CD4-positive, alpha-beta T cell treated with Interleukin-4 for 4 hours (primary cell): ENCODE data around the gene LCAT.
"Not testable (repeated sequence)": the region's sequence is repeated elsewhere in the genome, so short reads cannot be mapped to it uniquely, and the experiment has no call there.

Experiments used
- DNase-seq: peaks from one replicate; pipeline ENCODE4 v3.0.0-alpha.2; 2020

The LCAT gene

GRCh38 chr16:67931712-67932461 is 12.0 kb downstream of the LCAT start, which contains the start of gene CTRL:
Gene CTRL (minus strand): TSS chr16:67931862. CDS start chr16:67931852, 10 bp downstream.
- DNase-seq, result no peak

DNA sequence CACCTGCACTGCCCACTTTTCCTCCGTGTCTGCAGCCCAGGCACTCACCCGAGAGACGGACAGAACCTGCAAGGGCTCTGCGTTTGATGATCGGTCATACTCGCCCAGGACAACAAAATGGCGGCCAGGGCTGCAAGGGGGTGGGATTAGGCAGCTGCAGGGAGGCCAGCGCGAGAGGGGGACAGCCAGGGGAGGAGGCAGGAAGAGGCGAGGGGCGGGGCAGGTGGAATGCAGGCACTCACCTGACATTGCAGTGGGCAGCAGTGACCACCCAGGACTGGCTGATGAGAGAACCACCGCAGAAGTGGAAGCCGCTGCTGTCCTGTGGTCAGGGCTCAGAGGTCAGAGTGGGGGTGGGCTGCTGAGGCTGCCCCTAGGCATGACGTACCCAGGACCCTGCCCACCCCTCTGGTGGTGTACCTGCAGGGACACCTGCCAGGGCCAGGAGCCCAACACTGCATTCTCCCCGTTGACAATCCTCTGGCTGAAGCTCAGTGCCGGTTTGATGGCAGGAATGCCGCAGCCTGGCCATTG is 13.2 kb downstream of the LCAT start:
- no peak for DNase-seq

DNA sequence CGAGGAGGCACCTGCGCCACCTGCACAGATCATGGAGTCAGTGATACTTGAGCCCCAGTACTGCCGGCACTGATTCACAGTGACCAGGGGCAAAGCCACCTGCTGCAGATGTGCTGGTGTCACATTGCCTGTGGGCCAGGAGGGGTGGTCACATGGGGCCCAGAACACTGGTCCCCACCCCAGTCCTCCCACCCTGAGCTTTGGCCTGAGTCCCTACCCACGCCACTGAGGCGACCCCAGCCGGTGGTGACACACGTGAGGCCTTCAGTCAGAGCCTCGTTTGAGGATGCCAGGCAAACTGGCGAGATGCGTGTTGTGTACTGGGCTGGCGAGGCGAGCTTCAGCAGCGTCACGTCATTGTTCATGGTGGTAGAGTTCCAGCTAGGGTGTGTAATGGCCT is 13.7 kb downstream of the LCAT start:
- DNase-seq, result no peak

DNA sequence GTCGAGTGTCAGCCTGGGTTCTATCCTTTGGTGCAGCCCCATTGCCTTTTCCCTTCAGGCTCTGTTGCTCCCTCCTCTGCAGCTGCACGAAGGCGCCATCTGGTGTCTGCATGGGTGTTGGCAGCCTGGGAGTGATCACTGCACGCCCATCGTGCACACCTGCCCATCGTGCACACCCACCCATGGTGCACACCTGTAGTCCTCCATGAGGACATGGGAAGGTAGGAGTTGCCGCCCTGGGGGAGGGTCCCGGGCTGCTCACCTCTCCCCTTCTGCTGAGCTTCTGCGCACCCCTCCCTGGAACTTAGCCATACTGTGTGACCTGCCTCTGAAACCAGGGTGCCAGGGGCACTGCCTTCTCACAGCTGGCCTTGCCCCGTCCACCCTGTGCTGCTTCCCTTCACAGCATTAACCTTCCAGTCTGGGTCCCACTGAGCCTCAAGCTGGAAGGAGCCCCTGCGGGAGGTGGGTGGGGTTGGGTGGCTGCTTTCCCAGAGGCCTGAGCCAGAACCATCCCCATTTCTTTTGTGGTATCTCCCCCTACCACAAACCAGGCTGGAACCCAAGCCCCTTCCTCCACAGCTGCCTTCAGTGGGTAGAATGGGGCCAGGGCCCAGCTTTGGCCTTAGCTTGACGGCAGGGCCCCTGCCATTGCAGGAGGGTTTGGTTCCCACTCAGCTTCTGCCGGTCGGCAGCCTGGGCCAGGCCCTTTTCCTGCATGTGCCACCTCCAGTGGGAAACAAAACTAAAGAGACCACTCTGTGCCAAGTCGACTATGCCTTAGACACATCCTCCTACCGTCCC is 15.2 kb downstream of the LCAT start:
- DNase-seq, result peak; percentile 74

GRCh38 chr16:67928147-67928546 is 15.8 kb downstream of the LCAT start:
- DNase-seq, result no peak

GRCh38 chr16:67927131-67927941 is 16.6 kb downstream of the LCAT start:
- no peak for DNase-seq

- DNase-seq, result no peak
Observed at GRCh38 chr16:67926181-67926750, 17.7 kb downstream of the LCAT start.

GRCh38 chr16:67924140-67924906 is 19.6 kb downstream of the LCAT start:
- no peak for DNase-seq

- no peak for DNase-seq
Observed at GRCh38 chr16:67923414-67924116, 20.4 kb downstream of the LCAT start.

DNA sequence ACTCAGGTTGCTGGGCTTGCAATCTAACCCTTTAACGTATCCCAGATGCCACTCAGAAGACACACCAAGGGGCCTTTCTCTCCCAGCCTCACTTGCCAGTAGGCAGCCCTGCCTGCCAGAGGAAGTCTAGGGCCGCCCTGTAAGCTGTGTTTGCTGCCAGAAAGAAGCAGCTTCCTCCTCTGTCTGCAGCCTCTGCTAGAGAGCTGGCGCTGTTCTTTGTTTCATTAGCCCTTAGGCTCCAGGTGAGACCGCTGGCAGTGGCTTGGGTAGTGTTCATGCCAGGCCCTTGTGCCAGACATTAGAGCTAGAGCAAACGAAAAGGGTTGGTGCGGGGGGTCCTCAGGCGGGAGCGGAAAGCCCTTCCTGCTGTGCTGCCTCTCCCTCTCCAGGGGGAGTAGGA is 21.2 kb downstream of the LCAT start:
- no peak for DNase-seq

- no peak for DNase-seq
Observed at GRCh38 chr16:67922221-67922620, 21.7 kb downstream of the LCAT start.

- no peak for DNase-seq
Observed at GRCh38 chr16:67919622-67920221, 24.2 kb downstream of the LCAT start.

GRCh38 chr16:67917852-67918236 is 26.1 kb downstream of the LCAT start:
- peak; percentile 67 for DNase-seq

DNA sequence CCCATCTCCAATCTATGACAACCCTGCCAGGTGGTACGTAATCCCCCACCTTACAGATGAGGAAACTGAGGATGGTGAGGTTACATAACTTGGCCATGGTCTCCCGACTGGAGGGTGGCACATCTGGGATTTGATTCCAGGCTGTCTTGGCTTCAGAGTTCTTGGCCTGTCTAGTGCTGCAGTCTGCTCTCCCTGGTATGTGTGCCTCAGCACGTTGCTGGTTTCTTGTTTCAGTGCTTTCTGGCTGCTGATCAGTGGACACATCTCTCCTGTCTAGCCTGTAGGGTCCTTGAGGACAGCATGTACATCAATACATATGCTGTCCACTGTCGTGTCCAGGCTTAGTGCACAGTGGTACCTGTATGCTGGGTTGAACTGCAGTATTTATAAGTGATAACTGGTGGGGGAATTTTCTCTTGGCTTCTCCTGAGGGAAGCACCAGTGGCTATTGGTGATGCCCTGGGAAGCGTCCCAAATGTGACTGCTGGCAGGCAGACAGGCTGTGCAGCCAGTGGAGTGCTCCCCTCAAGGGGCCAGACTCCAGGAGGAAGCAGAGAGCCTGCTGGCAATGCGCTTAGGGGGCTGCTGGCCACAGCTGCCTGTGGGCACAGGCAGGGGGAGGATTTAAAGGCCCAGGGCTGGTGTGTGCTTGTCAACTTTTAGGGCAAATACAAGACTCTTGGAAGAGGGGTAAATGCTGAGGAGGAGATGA is 26.6 kb downstream of the LCAT start:
- no peak for DNase-seq

- DNase-seq, result no peak
Observed at GRCh38 chr16:67915831-67916723, 27.8 kb downstream of the LCAT start.

- DNase-seq, result not testable (repeated sequence)
Observed at GRCh38 chr16:67915496-67915769, 28.5 kb downstream of the LCAT start.

DNA sequence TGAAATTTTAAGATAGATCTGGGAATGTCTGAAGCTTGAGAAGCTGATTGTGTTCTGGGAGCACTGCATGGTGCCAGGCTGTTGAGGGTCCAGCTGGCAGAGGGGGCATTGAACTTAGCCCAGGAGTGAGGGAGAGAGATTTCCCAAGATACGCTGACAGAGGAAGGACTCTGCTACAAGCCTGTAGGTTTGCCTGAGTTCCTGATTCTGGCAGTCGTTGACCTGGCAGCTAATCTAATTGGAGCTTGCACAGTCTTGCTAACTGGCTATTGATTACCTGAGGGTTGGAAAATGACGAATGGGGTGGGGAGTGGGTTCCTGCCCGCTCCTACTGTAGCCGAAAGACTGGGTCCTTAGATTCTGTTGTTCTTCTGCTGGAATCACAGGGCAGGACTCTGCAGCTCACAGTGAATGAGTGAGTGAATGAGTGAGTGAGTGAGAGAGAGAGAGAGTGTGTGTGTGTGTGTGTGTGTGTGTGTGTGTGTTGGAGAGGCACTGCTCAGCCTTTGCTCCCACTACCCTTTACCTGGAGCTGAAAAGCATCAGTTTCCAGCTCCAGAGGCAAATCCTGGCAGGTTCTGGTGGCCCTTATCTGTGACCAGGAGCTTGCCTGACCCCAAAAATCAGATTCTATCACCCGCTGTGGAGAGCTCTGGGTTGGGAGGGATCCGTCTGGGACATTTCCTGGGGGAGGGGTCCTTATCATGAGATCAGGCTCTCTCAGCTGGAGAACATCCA is 29.0 kb downstream of the LCAT start:
- DNase-seq, result no peak

DNA sequence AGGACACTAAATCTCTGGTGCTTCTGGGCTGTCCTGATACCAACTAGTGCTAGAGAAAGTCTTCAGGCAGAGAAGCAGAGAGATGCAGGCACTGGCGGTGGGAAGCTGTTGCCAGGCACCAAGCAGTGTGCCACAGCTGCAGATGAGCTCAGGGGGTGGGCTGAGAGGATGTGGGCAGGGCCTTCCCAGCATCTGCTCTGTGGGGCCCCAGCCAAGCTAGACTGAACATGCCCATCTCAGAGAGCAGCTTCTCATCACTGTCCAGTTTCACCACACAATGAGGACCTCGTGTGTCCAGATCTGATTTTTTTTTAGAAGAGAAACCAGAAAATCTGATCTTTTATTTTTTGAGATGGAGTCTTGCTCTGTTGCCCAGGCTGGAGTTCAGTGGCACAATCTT is 33.8 kb downstream of the LCAT start:
- no peak for DNase-seq
